ENCODE measurements around the gene INSIG1.

Gene INSIG1

DNA sequence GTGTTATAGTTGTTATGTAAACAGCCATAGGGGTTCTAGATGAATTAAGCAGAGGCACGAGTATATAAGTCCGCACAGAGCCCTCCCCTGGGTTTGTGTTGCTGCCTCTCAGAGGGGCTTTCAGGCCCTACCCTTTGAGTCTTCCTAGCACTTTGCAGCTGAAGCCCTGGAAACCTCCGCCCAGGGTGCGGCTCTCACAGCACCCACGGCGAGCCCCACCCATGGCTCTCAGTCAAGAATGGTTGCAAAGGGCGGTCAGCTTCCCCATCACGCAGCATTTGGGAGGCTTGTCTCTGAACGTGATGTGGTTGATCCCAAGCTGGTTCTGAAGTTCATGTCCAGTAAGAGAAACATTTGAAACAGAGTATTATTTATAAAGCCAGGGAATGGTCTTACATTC is 18.8 kb upstream of the INSIG1 start:
- TF ChIP-seq NFRKB (IDR thresholded peaks at IDR 0.05), result no peak
- no peak for TF ChIP-seq L3MBTL2 (conservative IDR thresholded peaks at IDR 0.05)
- TF ChIP-seq CTBP1 (IDR thresholded peaks at IDR 0.05; ENCODE audit: borderline replicate concordance), result no peak
- no peak for TF ChIP-seq BHLHE40 (IDR thresholded peaks at IDR 0.05; ENCODE audit: borderline replicate concordance)
- TF ChIP-seq, protein P1, sequence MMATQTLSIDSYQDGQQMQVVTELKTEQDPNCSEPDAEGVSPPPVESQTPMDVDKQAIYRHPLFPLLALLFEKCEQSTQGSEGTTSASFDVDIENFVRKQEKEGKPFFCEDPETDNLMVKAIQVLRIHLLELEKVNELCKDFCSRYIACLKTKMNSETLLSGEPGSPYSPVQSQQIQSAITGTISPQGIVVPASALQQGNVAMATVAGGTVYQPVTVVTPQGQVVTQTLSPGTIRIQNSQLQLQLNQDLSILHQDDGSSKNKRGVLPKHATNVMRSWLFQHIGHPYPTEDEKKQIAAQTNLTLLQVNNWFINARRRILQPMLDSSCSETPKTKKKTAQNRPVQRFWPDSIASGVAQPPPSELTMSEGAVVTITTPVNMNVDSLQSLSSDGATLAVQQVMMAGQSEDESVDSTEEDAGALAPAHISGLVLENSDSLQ (IDR thresholded peaks at IDR 0.05), result no peak
- no peak for TF ChIP-seq LEF1 (IDR thresholded peaks at IDR 0.05; ENCODE audit: borderline replicate concordance)
- TF ChIP-seq SP1 (IDR thresholded peaks at IDR 0.05), result no peak
- no peak for TF ChIP-seq FOXM1 (IDR thresholded peaks at IDR 0.05; ENCODE audit: borderline replicate concordance)
- no peak for TF ChIP-seq ZNF384 (IDR thresholded peaks at IDR 0.05)
- TF ChIP-seq SUZ12 (IDR thresholded peaks at IDR 0.05), result no peak
- ChIA-PET POLR2A (no interaction called here), CTCF (no interaction called here)

DNA sequence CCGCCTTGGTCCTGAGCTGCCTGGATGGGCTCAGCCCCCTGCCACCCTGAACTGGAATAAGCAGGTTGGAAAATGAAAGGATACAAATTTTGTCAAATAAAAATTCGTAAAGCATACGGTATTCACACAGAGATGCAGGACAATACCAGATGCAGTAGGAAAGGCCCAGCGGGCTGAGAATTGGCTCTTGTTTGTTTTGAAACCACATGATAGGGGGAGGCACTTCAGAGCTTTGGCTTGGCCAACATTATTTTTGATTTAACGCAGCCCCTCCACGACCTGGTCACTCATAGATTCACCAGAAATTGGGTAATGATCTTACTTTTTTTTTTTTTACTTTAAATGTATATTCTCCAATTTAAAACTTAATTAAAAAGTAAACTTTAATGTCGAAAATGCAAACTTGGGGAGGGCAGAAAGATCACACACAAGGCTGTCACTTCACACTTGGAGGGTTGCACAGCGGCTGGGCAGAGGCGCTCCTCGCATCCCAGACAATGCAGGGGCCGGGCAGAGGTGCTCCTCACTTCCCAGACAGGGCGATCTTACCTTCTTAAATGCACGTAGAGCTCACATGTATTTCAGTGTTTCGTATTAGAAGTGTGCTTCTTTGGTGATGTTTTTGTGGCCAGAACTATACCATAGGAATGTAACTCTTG is 17.8 kb upstream of the INSIG1 start:
- ChIA-PET CTCF (no interaction called here), POLR2A (no interaction called here)
- no peak for DNase-seq (ENCODE audit: extremely low spot score)
- TF ChIP-seq FOXM1 (IDR thresholded peaks at IDR 0.05; ENCODE audit: borderline replicate concordance) (no peak), L3MBTL2 (conservative IDR thresholded peaks at IDR 0.05) (no peak), FOXA1 (IDR thresholded peaks at IDR 0.05) (no peak), BHLHE40 (IDR thresholded peaks at IDR 0.05; ENCODE audit: borderline replicate concordance) (no peak), ARNT (IDR thresholded peaks at IDR 0.05) (no peak), ELF4 (IDR thresholded peaks at IDR 0.05) (no peak), TARDBP (IDR thresholded peaks at IDR 0.05) (no peak), SP1 (IDR thresholded peaks at IDR 0.05) (no peak), LEF1 (IDR thresholded peaks at IDR 0.05; ENCODE audit: borderline replicate concordance) (no peak), FOXK2 (IDR thresholded peaks at IDR 0.05) (no peak), CTBP1 (IDR thresholded peaks at IDR 0.05; ENCODE audit: borderline replicate concordance) (no peak), ZNF384 (IDR thresholded peaks at IDR 0.05) (no peak)
- TF ChIP-seq, protein P1 (IDR thresholded peaks at IDR 0.05), result no peak

More for the DNA sequence above, 18.8 kb upstream of the INSIG1 start:
- DNase-seq (ENCODE audit: extremely low spot score), result no peak

DNA sequence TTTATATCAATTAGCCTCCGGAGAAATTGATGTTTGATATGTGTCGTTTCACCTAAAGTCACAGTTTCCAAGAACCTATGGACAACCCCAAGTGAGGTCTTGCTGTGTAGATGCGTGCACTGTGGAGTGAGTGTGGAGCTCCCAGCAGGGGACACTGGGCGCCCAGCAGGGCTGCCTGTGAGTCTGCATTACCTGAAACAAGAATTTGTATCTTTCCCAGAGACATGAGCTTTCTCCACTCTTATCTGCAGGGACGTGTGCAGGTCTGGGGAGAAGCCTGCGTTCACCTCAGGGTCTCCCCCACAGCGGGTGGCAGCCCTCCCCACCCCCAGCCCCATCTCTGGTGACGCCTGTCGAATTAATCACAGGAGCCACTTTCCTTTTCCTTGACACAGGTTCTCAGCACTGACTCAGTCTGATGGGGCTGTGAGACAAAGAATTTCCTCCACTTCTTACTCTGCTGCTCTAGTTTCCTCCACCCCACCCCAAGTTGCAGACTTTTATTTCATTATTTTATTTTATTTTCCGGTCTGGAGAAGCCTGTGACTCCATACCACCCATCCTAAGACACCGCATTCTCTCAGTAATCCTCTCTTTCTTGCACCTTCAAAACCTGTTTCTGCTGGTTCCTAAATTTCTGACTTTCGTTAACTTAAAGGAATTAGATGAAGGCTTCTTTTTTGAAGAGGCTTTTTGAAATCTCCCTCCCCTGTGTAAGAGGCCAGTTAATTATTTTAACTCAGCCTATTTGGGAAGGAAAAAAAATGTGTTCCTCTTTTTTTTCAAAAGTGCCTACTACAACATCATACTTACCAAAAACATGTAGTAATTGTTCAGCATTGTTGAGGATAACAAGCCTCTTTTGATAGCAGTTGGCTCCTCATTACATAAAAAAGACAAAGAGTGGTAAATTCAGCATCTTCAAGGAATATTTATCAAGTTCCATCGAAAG is 17.0 kb upstream of the INSIG1 start:
- CTCF ChIA-PET, result no interaction called here

DNA sequence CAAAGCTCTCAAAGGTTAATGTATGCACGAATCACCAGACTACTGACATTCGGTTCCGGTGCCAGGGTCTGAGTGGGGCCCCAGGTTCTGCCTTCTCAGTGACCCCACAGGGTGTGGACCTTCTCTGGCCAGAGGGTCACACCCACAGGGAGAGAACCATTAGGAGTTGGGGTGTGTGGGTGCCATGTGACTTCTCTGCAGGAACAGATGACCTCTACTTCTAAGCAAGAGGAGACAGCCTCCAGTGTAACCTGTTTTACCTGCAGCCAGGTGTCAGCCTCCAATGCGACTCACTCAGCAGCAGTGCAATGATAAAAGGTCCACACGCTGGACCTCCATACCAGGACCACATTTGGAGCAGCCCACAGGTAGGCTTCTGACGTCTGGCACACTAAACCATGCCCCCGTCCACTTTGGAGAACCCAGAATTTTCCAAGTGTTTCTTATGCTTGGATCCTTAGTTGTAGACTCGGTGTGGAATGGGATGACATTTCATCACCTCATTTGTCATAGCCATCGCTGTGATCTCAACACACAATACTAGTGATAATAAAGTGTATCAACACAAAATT is 16.2 kb upstream of the INSIG1 start:
- POLR2A ChIA-PET, result no interaction called here
- TF ChIP-seq FOXK2 (IDR thresholded peaks at IDR 0.05) (no peak), SP1 (IDR thresholded peaks at IDR 0.05) (no peak), ARNT (IDR thresholded peaks at IDR 0.05) (no peak), L3MBTL2 (conservative IDR thresholded peaks at IDR 0.05) (no peak), ELF4 (IDR thresholded peaks at IDR 0.05) (no peak), TARDBP (IDR thresholded peaks at IDR 0.05) (no peak), BHLHE40 (IDR thresholded peaks at IDR 0.05; ENCODE audit: borderline replicate concordance) (no peak), LEF1 (IDR thresholded peaks at IDR 0.05; ENCODE audit: borderline replicate concordance) (no peak), ZNF384 (IDR thresholded peaks at IDR 0.05) (no peak), FOXM1 (IDR thresholded peaks at IDR 0.05; ENCODE audit: borderline replicate concordance) (no peak), HDGF (IDR thresholded peaks at IDR 0.05; ENCODE audit: borderline replicate concordance) (no peak)
- TF ChIP-seq, protein P1 (IDR thresholded peaks at IDR 0.05), result no peak
- no peak for DNase-seq (ENCODE audit: extremely low spot score)
- CTCF ChIA-PET, result no interaction called here

More for the DNA sequence above, 17.0 kb upstream of the INSIG1 start:
- no peak for DNase-seq (ENCODE audit: extremely low spot score)
- POLR2A ChIA-PET, result no interaction called here
- TF ChIP-seq FOXM1 (IDR thresholded peaks at IDR 0.05; ENCODE audit: borderline replicate concordance) (no peak), CTBP1 (IDR thresholded peaks at IDR 0.05; ENCODE audit: borderline replicate concordance) (no peak), L3MBTL2 (conservative IDR thresholded peaks at IDR 0.05) (no peak), TARDBP (IDR thresholded peaks at IDR 0.05) (no peak), BHLHE40 (IDR thresholded peaks at IDR 0.05; ENCODE audit: borderline replicate concordance) (no peak), NFRKB (IDR thresholded peaks at IDR 0.05) (no peak), SP1 (IDR thresholded peaks at IDR 0.05) (no peak), ARNT (IDR thresholded peaks at IDR 0.05) (no peak), FOXA1 (IDR thresholded peaks at IDR 0.05) (no peak), ZNF384 (IDR thresholded peaks at IDR 0.05) (no peak), HDGF (IDR thresholded peaks at IDR 0.05; ENCODE audit: borderline replicate concordance) (no peak), ELF4 (IDR thresholded peaks at IDR 0.05) (no peak)

DNA sequence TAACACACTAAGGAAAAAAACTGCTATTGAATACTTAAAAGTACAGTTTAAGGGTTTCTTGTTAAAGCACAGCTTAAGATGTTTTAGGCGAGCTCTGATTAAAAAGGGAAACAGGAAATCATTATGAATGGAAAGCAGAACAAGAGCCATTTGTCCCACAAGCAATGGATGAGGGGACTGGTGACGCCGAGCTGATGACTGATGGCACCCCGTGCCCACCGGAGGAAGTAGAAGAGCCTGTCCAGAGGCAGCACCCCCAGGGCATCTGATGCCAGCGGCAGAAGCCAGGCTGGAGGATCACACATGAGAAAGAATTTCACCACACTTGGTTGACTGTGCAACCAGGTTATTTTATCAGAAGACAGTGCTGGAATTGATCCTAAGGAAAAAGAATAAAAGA is 15.0 kb upstream of the INSIG1 start:
- no peak for DNase-seq (ENCODE audit: extremely low spot score)
- POLR2A ChIA-PET, result interaction anchor here (1.2 kb wide), 1 partner anchor 11 kb away, joined by 4 read pairs; no protein-coding TSS in a partner anchor
- CTCF ChIA-PET, result no interaction called here
- TF ChIP-seq, protein P1 (IDR thresholded peaks at IDR 0.05), result no peak
- TF ChIP-seq ZNF384 (IDR thresholded peaks at IDR 0.05) (no peak), L3MBTL2 (conservative IDR thresholded peaks at IDR 0.05) (no peak), FOXK2 (IDR thresholded peaks at IDR 0.05) (no peak), FOXM1 (IDR thresholded peaks at IDR 0.05; ENCODE audit: borderline replicate concordance) (no peak), BHLHE40 (IDR thresholded peaks at IDR 0.05; ENCODE audit: borderline replicate concordance) (no peak), SP1 (IDR thresholded peaks at IDR 0.05) (no peak), ARNT (IDR thresholded peaks at IDR 0.05) (no peak), FOXA1 (IDR thresholded peaks at IDR 0.05) (no peak), CTBP1 (IDR thresholded peaks at IDR 0.05; ENCODE audit: borderline replicate concordance) (no peak), LEF1 (IDR thresholded peaks at IDR 0.05; ENCODE audit: borderline replicate concordance) (no peak), NFRKB (IDR thresholded peaks at IDR 0.05) (no peak), HDGF (IDR thresholded peaks at IDR 0.05; ENCODE audit: borderline replicate concordance) (no peak)

Data from HEK293T (cell line).